Dedifferentiated amniotic fluid mesenchymal stem cell (primary cell): ENCODE data around the gene TMEM132C.
"Not testable (repeated sequence)": the region's sequence is repeated elsewhere in the genome, so short reads cannot be mapped to it uniquely, and the experiment has no call there.

Experiments used
- DNase-seq: peaks from one replicate; pipeline ENCODE4 v3.0.0-alpha.2; 2016; ENCODE audit errors: extremely low spot score

TMEM132C gene

GRCh38 chr12:128554546-128555304 lies 287.8 kb downstream of the TMEM132C start:
- DNase-seq, result no peak

- no peak for DNase-seq
Measured at GRCh38 chr12:128557231-128557630, 290.3 kb downstream of the TMEM132C start.

- no peak for DNase-seq
Measured at GRCh38 chr12:128564956-128565355, 298.0 kb downstream of the TMEM132C start.

- no peak for DNase-seq
Measured at GRCh38 chr12:128567730-128568129, 300.8 kb downstream of the TMEM132C start.

GRCh38 chr12:128570191-128571065 lies 303.5 kb downstream of the TMEM132C start:
- DNase-seq, result no peak

GRCh38 chr12:128571906-128572810 lies 305.2 kb downstream of the TMEM132C start:
- DNase-seq, result no peak

- no peak for DNase-seq
Measured at GRCh38 chr12:128573907-128574306, 306.9 kb downstream of the TMEM132C start.

- no peak for DNase-seq
Measured at GRCh38 chr12:128578045-128578444, 311.1 kb downstream of the TMEM132C start.

GRCh38 chr12:128581321-128581761 lies 314.4 kb downstream of the TMEM132C start:
- DNase-seq, result no peak

- no peak for DNase-seq
Measured at GRCh38 chr12:128583453-128583852, 316.5 kb downstream of the TMEM132C start.

- no peak for DNase-seq
Measured at GRCh38 chr12:128586451-128587029, 319.6 kb downstream of the TMEM132C start.

- DNase-seq, result no peak
Measured at GRCh38 chr12:128587918-128588317, 320.9 kb downstream of the TMEM132C start.

GRCh38 chr12:128592220-128592744 lies 325.3 kb downstream of the TMEM132C start:
- DNase-seq, result no peak

- DNase-seq, result no peak
Measured at GRCh38 chr12:128594521-128594920, 327.6 kb downstream of the TMEM132C start.

- DNase-seq, result no peak
Measured at GRCh38 chr12:128595609-128596008, 328.6 kb downstream of the TMEM132C start.

- no peak for DNase-seq
Measured at GRCh38 chr12:128600886-128601285, 333.9 kb downstream of the TMEM132C start.

- no peak for DNase-seq
Measured at GRCh38 chr12:128603573-128604115, 336.7 kb downstream of the TMEM132C start.

GRCh38 chr12:128604219-128604618 lies 337.2 kb downstream of the TMEM132C start:
- not testable (repeated sequence) for DNase-seq

GRCh38 chr12:128606051-128606450 lies 339.1 kb downstream of the TMEM132C start:
- no peak for DNase-seq

GRCh38 chr12:128606538-128606937 lies 339.6 kb downstream of the TMEM132C start:
- no peak for DNase-seq

GRCh38 chr12:128606970-128607369 lies 340.0 kb downstream of the TMEM132C start:
- no peak for DNase-seq
